Caco-2 (cell line): Measurements from ENCODE around the gene TMEM250. TPM values are rescaled to one million over a fixed set of nuclear protein-coding genes. Genes with fewer than 3 reads are reported as not detected.
"Not testable (repeated sequence)": the region's sequence is repeated elsewhere in the genome, so short reads cannot be mapped to it uniquely, and the experiment has no call there.

Experiments
- BruUV-seq: library from RNA; stranded (reverse); fragments of 400-500 nt; replicated peaks from 2 replicates; lab custom pipeline; 2021; lab: Mats Ljungman, UMichigan
- CTCF ChIA-PET: fragments of 300-600 bp; sonication (Branson Sonifier 250); formaldehyde crosslinking; loops from one replicate; lab custom pipeline; 2022; ENCODE audit warnings: antibody characterized with exemption; lab: Charles Lee
- POLR2A ChIA-PET: fragments of 300-600 bp; sonication (Branson Sonifier 250); formaldehyde crosslinking; loops from one replicate; lab custom pipeline; 2022; ENCODE audit warnings: antibody characterized with exemption; lab: Charles Lee
- DNase-seq, 2 experiments: peaks; one replicate each; pipeline versions ENCODE4 v3.0.0 to v3.0.0-alpha.2; 2020 to 2022
- H3K27me3 ChIP-seq: replicated peaks from 2 replicates; pipeline ENCODE4 v1.6.0; 2011; ENCODE audit warnings: low read length; ENCODE audit not compliant: control insufficient read depth, insufficient read depth
- H3K36me3 ChIP-seq: 2 replicates; pipeline ENCODE4 v1.5.1; 2011; ENCODE audit warnings: low read length; ENCODE audit not compliant: control insufficient read depth, insufficient read depth
- H3K4me1 ChIP-seq: fragments of 250-450 bp; sonication (Bioruptor Pico); 2 replicates; pipeline ENCODE4 v1.5.1; 2020; ENCODE audit warnings: mild to moderate bottlenecking
- H3K4me3 ChIP-seq: 2 replicates; pipeline ENCODE4 v1.5.1; 2011; ENCODE audit warnings: low read depth, mild to moderate bottlenecking, control low read depth, low read length
- H3K9me3 ChIP-seq: fragments of 250-450 bp; sonication (Bioruptor Pico); 2 replicates; pipeline ENCODE4 v1.5.1; 2020; ENCODE audit warnings: mild to moderate bottlenecking, moderate library complexity
- H3K27ac Mint-ChIP-seq: one replicate; pipeline ENCODE4 v1.8.0; 2022; ENCODE audit warnings: mixed read lengths; ENCODE audit not compliant: unreplicated experiment
- H3K27me3 Mint-ChIP-seq: one replicate; pipeline ENCODE4 v1.8.0; 2022; ENCODE audit warnings: mixed read lengths; ENCODE audit not compliant: insufficient read depth, unreplicated experiment
- H3K36me3 Mint-ChIP-seq: one replicate; pipeline ENCODE4 v1.8.0; 2022; ENCODE audit warnings: mild to moderate bottlenecking, mixed read lengths; ENCODE audit not compliant: insufficient read depth, unreplicated experiment
- H3K4me1 Mint-ChIP-seq: one replicate; pipeline ENCODE4 v1.8.0; 2022; ENCODE audit warnings: low read depth, mixed read lengths; ENCODE audit not compliant: unreplicated experiment
- H3K4me3 Mint-ChIP-seq: one replicate; pipeline ENCODE4 v1.8.0; 2022; ENCODE audit warnings: mild to moderate bottlenecking, moderate library complexity, mixed read lengths; ENCODE audit not compliant: unreplicated experiment
- H3K9me3 Mint-ChIP-seq: one replicate; pipeline ENCODE4 v1.8.0; 2022; ENCODE audit warnings: mixed read lengths; ENCODE audit not compliant: unreplicated experiment
- CTCF ChIP-seq, 2 experiments: fragments of 200-600 bp in 1 of 2; IDR thresholded peaks; 1 replicate in 1 of 2; 2 replicates in 1 of 2; pipeline versions ENCODE4 v1.5.1 to v1.8.0; 2011 to 2022; ENCODE audit warnings: antibody characterized with exemption in 1 of 2, control low read depth in 1 of 2, inconsistent platforms in 1 of 2, low read depth in 1 of 2, low read length in 1 of 2, mild to moderate bottlenecking in 1 of 2, moderate library complexity in 1 of 2; ENCODE audit not compliant: insufficient read depth in 1 of 2, severe bottlenecking in 1 of 2, unreplicated experiment in 1 of 2
- intact Hi-C: fragments of 100-400 bp; cut with micrococcal nuclease; formaldehyde crosslinking; loops from one replicate; pipeline ENCODE4 v1.10.0; 2022; ENCODE audit not compliant: unreplicated experiment
- total RNA-seq: library from RNA; stranded (reverse); gene quantifications from 2 replicates; pipeline ENCODE4 v1.2.3, GENCODE V29; 2022

The TMEM250 gene
- total RNA-seq, 1 experiment from 2014 or later: 38.2 TPM

- H3K27ac Mint-ChIP-seq: no peak overlapping the region
- no peak for TF ChIP-seq CTCF (IDR thresholded peaks at IDR 0.05; ENCODE audit: insufficient read depth in 1 of 2, low read depth in 1 of 2, low read length in 1 of 2, severe bottlenecking in 1 of 2, unreplicated experiment in 1 of 2)
- H3K9me3 Mint-ChIP-seq: no peaks in the 10 kb centered on the region
- no peak for DNase-seq
- no peak overlapping the region for H3K4me3 ChIP-seq
- H3K36me3 ChIP-seq: no peaks in the 10 kb centered on the region
- no peaks in the 10 kb centered on the region for H3K9me3 ChIP-seq
- H3K27me3 ChIP-seq: no peaks in the 10 kb centered on the region
- no peaks in the 10 kb centered on the region for H3K27me3 Mint-ChIP-seq
- H3K4me1 Mint-ChIP-seq: peaks cover 5% of the 10 kb centered on the region
- no peak overlapping the region for H3K4me3 Mint-ChIP-seq
- ChIA-PET POLR2A (no interaction called here), CTCF (no interaction called here)
- no TSS peak for BruUV-seq
- H3K4me1 ChIP-seq: peaks cover 14% of the 10 kb centered on the region
- intact Hi-C loops: no loop called here
- H3K36me3 Mint-ChIP-seq: no peaks in the 10 kb centered on the region
These were observed 14.8 kb downstream of the TMEM250 start for GRCh38 chr9:136103651-136104487.

- DNase-seq, POLR2A ChIA-PET: not testable (repeated sequence)
These were observed 17.0 kb downstream of the TMEM250 start for GRCh38 chr9:136101615-136102074.

GRCh38 chr9:136100700-136101614, 17.7 kb downstream of the TMEM250 start:
- no TSS peak for BruUV-seq
- Histone ChIP-seq H3K4me3 (no peak overlapping the region), H3K36me3 (no peaks in the 10 kb centered on the region), H3K4me1 (peaks cover 6% of the 10 kb centered on the region; the same call in 1 of the 2 replicates), H3K9me3 (no peaks in the 10 kb centered on the region), H3K27me3 (no peaks in the 10 kb centered on the region)
- peak; percentile 67 for DNase-seq
- TF ChIP-seq CTCF (IDR thresholded peaks at IDR 0.05; ENCODE audit: insufficient read depth in 1 of 2, low read depth in 1 of 2, low read length in 1 of 2, severe bottlenecking in 1 of 2, unreplicated experiment in 1 of 2): no peak
- Mint-ChIP-seq H3K4me3 (no peak overlapping the region), H3K36me3 (no peaks in the 10 kb centered on the region), H3K9me3 (no peaks in the 10 kb centered on the region), H3K27me3 (no peaks in the 10 kb centered on the region), H3K4me1 (peaks cover 5% of the 10 kb centered on the region), H3K27ac (no peak overlapping the region)
- POLR2A ChIA-PET: interaction anchor here (0.5 kb wide), 1 partner anchor 1374 kb away, joined by 3 read pairs; no protein-coding TSS in a partner anchor
- CTCF ChIA-PET: no interaction called here
- intact Hi-C loops: no loop called here

More at GRCh38 chr9:136101615-136102074, 17.0 kb downstream of the TMEM250 start:
- H3K27ac Mint-ChIP-seq, H3K4me1 ChIP-seq, H3K9me3 Mint-ChIP-seq, H3K4me1 Mint-ChIP-seq, intact Hi-C loops, H3K4me3 Mint-ChIP-seq, H3K9me3 ChIP-seq, BruUV-seq, H3K36me3 ChIP-seq, CTCF ChIA-PET, H3K4me3 ChIP-seq, H3K27me3 ChIP-seq, H3K36me3 Mint-ChIP-seq, H3K27me3 Mint-ChIP-seq: not testable (repeated sequence)
